Loucy (cell line): ENCODE results near the gene BCL11A.

Experiments
- H2AFZ ChIP-seq: fragments of 200-600 bp; sonication (generic); 2 replicates; pipeline ENCODE4 v1.6.0; 2016; ENCODE audit warnings: antibody characterized with exemption, mild to moderate bottlenecking, low read length, moderate library complexity
- H3F3A ChIP-seq: fragments of 200-600 bp; 2 replicates; pipeline ENCODE4 v1.6.0; 2016; ENCODE audit warnings: antibody characterized with exemption, low read depth, mild to moderate bottlenecking
- H3K27me3 ChIP-seq: fragments of 200-600 bp; sonication (generic); 2 replicates; pipeline ENCODE4 v1.6.1; 2014; ENCODE audit warnings: low read length, mild to moderate bottlenecking; ENCODE audit not compliant: insufficient read depth, poor library complexity, severe bottlenecking
- H3K36me3 ChIP-seq: fragments of 200-600 bp; sonication (generic); 2 replicates; pipeline ENCODE4 v1.6.1; 2016; ENCODE audit warnings: low read length; ENCODE audit not compliant: insufficient read depth
- H3K4me1 ChIP-seq: fragments of 200-600 bp; sonication (generic); 2 replicates; pipeline ENCODE4 v1.5.1; 2014; ENCODE audit warnings: low read length, mild to moderate bottlenecking; ENCODE audit not compliant: insufficient read depth, poor library complexity, severe bottlenecking
- H3K4me2 ChIP-seq: fragments of 200-600 bp; sonication (generic); 2 replicates; pipeline ENCODE4 v1.6.0; 2014; ENCODE audit warnings: antibody characterized with exemption, low read length, low read depth, mild to moderate bottlenecking; ENCODE audit not compliant: poor library complexity, severe bottlenecking
- H3K4me3 ChIP-seq: fragments of 200-600 bp; sonication (generic); 2 replicates; pipeline ENCODE4 v1.5.1; 2014; ENCODE audit warnings: low read length, mild to moderate bottlenecking, mixed read lengths; ENCODE audit not compliant: poor library complexity, severe bottlenecking
- H3K79me2 ChIP-seq: fragments of 200-600 bp; sonication (generic); 2 replicates; pipeline ENCODE4 v1.6.1; 2014; ENCODE audit warnings: low read length; ENCODE audit not compliant: insufficient read depth
- H3K9ac ChIP-seq: fragments of 200-600 bp; sonication (generic); 2 replicates; pipeline ENCODE4 v1.6.0; 2014; ENCODE audit warnings: mild to moderate bottlenecking, low read depth, low read length, moderate library complexity; ENCODE audit not compliant: poor library complexity, severe bottlenecking
- H3K9me2 ChIP-seq: fragments of 200-600 bp; sonication (generic); replicated peaks from 2 replicates; pipeline ENCODE4 v1.6.1; 2016; ENCODE audit warnings: low read depth, low read length, mixed read lengths
- H3K9me3 ChIP-seq: fragments of 200-600 bp; sonication (generic); 2 replicates; pipeline ENCODE4 v1.6.1; 2014; ENCODE audit warnings: mild to moderate bottlenecking, antibody characterized with exemption, low read length, low read depth; ENCODE audit not compliant: insufficient read depth
- H4K20me1 ChIP-seq: fragments of 200-600 bp; sonication (generic); 2 replicates; pipeline ENCODE4 v1.6.0; 2014; ENCODE audit warnings: antibody characterized with exemption, low read length, mild to moderate bottlenecking; ENCODE audit not compliant: insufficient read depth, poor library complexity, severe bottlenecking
- CTCF ChIP-seq: fragments of 200-600 bp; sonication (generic); conservative IDR thresholded peaks from 2 replicates; pipeline ENCODE4 v1.5.1; 2014; ENCODE audit warnings: mild to moderate bottlenecking, antibody characterized with exemption, low read length
- EZH2phosphoT487 ChIP-seq: fragments of 200-600 bp; IDR thresholded peaks from 2 replicates; pipeline ENCODE4 v1.6.1; 2018; ENCODE audit warnings: antibody characterized with exemption, mild to moderate bottlenecking, moderate library complexity, borderline replicate concordance

The BCL11A gene

GRCh38 chr2:60407398-60407797 is 146.1 kb downstream of the BCL11A start:
- Histone ChIP-seq H3K79me2 (no peaks in the 10 kb centered on the region), H3K9ac (no peak overlapping the region), H4K20me1 (no peaks in the 10 kb centered on the region), H2AFZ (no peak overlapping the region), H3K9me2 (no peaks in the 10 kb centered on the region), H3K4me2 (no peak overlapping the region), H3K4me1 (peaks cover 8% of the 10 kb centered on the region), H3K4me3 (no peak overlapping the region), H3K9me3 (no peaks in the 10 kb centered on the region), H3K36me3 (no peaks in the 10 kb centered on the region), H3F3A (no peaks in the 10 kb centered on the region), H3K27me3 (no peaks in the 10 kb centered on the region)
- TF ChIP-seq EZH2phosphoT487 (no peak), CTCF (no peak)

GRCh38 chr2:60406192-60406591 is 147.3 kb downstream of the BCL11A start:
- H3K9me2 ChIP-seq: no peaks in the 10 kb centered on the region
- no peaks in the 10 kb centered on the region for H3K27me3 ChIP-seq
- H2AFZ ChIP-seq: no peak overlapping the region
- H3K4me2 ChIP-seq: no peak overlapping the region
- no peaks in the 10 kb centered on the region for H3K79me2 ChIP-seq
- no peak for TF ChIP-seq CTCF
- no peak for TF ChIP-seq EZH2phosphoT487
- H4K20me1 ChIP-seq: no peaks in the 10 kb centered on the region
- H3K9me3 ChIP-seq: no peaks in the 10 kb centered on the region
- H3K36me3 ChIP-seq: no peaks in the 10 kb centered on the region
- no peak overlapping the region for H3K9ac ChIP-seq
- peaks cover 4% of the 10 kb centered on the region for H3K4me1 ChIP-seq
- no peaks in the 10 kb centered on the region for H3F3A ChIP-seq
- no peak overlapping the region for H3K4me3 ChIP-seq

- no peak overlapping the region for H3K9ac ChIP-seq
- no peaks in the 10 kb centered on the region for H3K9me3 ChIP-seq
- peaks cover 7% of the 10 kb centered on the region for H3K4me1 ChIP-seq
- no peaks in the 10 kb centered on the region for H3K9me2 ChIP-seq
- no peak overlapping the region for H2AFZ ChIP-seq
- H3F3A ChIP-seq: no peaks in the 10 kb centered on the region
- H3K36me3 ChIP-seq: no peaks in the 10 kb centered on the region
- no peaks in the 10 kb centered on the region for H4K20me1 ChIP-seq
- TF ChIP-seq CTCF (no peak), EZH2phosphoT487 (no peak)
- no peaks in the 10 kb centered on the region for H3K79me2 ChIP-seq
- no peak overlapping the region for H3K4me2 ChIP-seq
- H3K27me3 ChIP-seq: no peaks in the 10 kb centered on the region
- H3K4me3 ChIP-seq: no peak overlapping the region
Observed at GRCh38 chr2:60405271-60405919, 148.1 kb downstream of the BCL11A start.
